Stomach smooth muscle (tissue), 2 donors: ENCODE measurements around the gene KXD1.
A peak's percentile ranks its signal among the peaks of the same experiment; 100 is the strongest.
"Not testable (repeated sequence)": the region's sequence is repeated elsewhere in the genome, so short reads cannot be mapped to it uniquely, and the experiment has no call there.

Experiments used
- H3K27ac ChIP-seq: one replicate; pipeline ENCODE4 v1.7.0; 2013; ENCODE audit warnings: mild to moderate bottlenecking, low read length, inconsistent platforms
- H3K27me3 ChIP-seq, 2 donors: one replicate each; pipeline ENCODE4 v1.7.0; 2013; ENCODE audit warnings: low read length in 2 of 2; ENCODE audit not compliant: insufficient read depth in 2 of 2, control insufficient read depth in 1 of 2
- H3K36me3 ChIP-seq, 2 donors: one replicate each; pipeline ENCODE4 v1.7.0; 2013; ENCODE audit warnings: low read length in 2 of 2; ENCODE audit not compliant: control insufficient read depth in 2 of 2, insufficient read depth in 2 of 2
- H3K4me1 ChIP-seq: one replicate; pipeline ENCODE4 v1.7.0; 2013; ENCODE audit warnings: low read length; ENCODE audit not compliant: control insufficient read depth, insufficient read depth
- H3K4me3 ChIP-seq, 2 donors: one replicate each; pipeline ENCODE4 v1.7.0; 2013; ENCODE audit warnings: low read length in 2 of 2
- H3K9ac ChIP-seq, 2 donors: one replicate each; pipeline ENCODE4 v1.7.0; 2013; ENCODE audit warnings: low read length in 2 of 2, mild to moderate bottlenecking in 1 of 2
- H3K9me3 ChIP-seq, 2 donors: one replicate each; pipeline ENCODE4 v1.7.0; 2013; ENCODE audit warnings: low read length in 2 of 2; ENCODE audit not compliant: control insufficient read depth in 2 of 2
- donor health status: healthy.
- donor health status: Pancreatic carcinoma.

KXD1 gene

GRCh38 chr19:18593367-18594095 lies 35.9 kb downstream of the KXD1 start:
- Histone ChIP-seq H3K27me3 (peaks cover 7 to 14% of the 10 kb centered on the region in 2 donors), H3K4me3 (peak overlapping the region in 1 of 2 donors; percentile 59), H3K9me3 (no peaks in the 10 kb centered on the region), H3K4me1 (peaks cover 31% of the 10 kb centered on the region), H3K36me3 (peaks cover 0 to 3% of the 10 kb centered on the region in 2 donors), H3K9ac (no peak overlapping the region), H3K27ac (no peak overlapping the region)

DNA sequence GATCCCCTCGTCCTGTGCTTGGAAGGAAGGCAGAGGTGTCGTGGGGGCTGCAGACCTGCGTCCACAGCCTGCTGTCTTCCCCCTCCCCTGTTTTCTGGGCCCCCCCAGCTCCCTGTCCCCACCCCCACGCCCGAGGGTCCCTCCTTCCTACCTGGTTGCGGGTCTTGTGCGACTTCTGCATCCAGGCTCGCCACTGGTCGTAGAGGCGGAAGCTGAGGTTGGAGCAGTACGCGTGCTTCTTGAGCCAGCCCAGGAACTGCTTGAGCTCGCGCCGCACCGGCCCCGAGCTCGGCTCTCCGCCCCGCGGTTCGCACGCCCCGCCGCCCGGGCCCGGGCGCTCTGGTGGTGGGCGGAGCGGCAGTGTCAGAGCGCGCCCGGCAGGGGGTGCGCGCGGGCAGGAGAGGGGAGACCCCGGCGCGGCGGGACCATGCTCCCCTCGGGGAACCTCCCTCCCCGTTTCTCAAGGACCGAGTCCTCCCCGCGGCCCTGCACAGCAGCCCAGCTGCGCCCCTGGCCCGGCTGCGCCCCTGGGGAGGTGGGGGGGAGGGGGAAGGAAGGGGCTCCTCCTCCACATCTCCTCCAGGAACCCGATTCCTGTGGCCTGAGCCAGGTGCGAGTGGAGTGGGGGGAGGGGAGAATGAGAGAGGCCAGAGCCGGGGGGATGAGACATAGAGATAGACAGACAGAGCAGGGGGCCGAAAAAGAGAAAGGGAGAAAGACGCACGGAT lies 36.6 kb downstream of the KXD1 start:
- Histone ChIP-seq H3K4me3 (peak overlapping the region; percentile 49 to 59), H3K4me1 (peaks cover 24% of the 10 kb centered on the region), H3K27ac (no peak overlapping the region), H3K27me3 (peaks cover 13 to 21% of the 10 kb centered on the region in 2 donors), H3K9me3 (no peaks in the 10 kb centered on the region), H3K36me3 (peaks cover 0 to 3% of the 10 kb centered on the region in 2 donors), H3K9ac (peak overlapping the region; percentile 55 to 57)

- H3K4me3 ChIP-seq: peak overlapping the region; percentile 49 to 59
- H3K9me3 ChIP-seq: no peaks in the 10 kb centered on the region
- peaks cover 19 to 27% of the 10 kb centered on the region in 2 donors for H3K27me3 ChIP-seq
- peak overlapping the region; percentile 55 to 57 for H3K9ac ChIP-seq
- H3K4me1 ChIP-seq: peaks cover 18% of the 10 kb centered on the region
- no peak overlapping the region for H3K27ac ChIP-seq
- peaks cover 0 to 3% of the 10 kb centered on the region in 2 donors for H3K36me3 ChIP-seq
Measured at GRCh38 chr19:18594824-18595373, 37.2 kb downstream of the KXD1 start.

DNA sequence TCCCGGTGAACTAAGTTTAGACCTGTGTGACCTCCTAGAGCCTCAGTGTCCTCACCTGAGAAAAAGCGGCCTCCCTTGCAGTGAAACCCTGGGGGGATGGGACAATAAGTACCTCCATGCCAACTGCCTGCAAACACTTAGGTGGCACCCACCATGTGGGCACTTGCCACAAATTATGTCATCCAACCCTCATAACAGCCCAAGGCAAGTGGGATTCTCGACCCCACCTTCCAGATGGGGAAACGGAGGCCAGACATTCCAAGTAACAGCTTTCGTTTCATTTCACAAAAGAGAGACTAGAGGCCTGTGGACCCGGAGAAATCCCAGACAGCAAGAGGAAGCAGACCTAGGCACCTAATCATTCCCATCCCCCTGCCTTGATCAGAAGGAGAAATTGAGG lies 37.8 kb downstream of the KXD1 start:
- Histone ChIP-seq H3K4me1 (peaks cover 12% of the 10 kb centered on the region), H3K9ac (peak overlapping the region in 1 of 2 donors; percentile 5), H3K27ac (no peak overlapping the region), H3K9me3 (no peaks in the 10 kb centered on the region), H3K36me3 (peaks cover 0 to 3% of the 10 kb centered on the region in 2 donors), H3K4me3 (no peak overlapping the region), H3K27me3 (peaks cover 20 to 28% of the 10 kb centered on the region in 2 donors)

DNA sequence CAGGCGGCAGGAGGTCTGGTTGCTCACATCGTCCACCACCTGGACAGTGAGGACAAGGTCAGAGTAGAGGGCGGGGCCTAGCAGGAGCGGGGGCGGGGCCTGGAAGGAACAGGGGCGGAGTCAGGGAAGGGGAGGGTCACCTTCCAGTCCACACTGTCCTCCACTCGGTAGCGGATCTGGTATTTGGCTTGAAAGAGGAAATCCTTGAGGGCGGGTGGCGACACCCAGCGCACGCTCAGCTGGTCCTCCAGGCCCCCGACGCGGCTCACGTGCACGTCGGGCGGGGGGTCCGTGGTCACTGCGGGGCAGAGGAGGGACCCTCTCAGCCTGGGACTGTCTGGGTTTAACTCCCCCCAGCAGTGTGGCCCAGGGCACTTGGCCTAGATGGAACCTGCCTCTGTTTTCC lies 39.1 kb downstream of the KXD1 start:
- no peak overlapping the region for H3K27ac ChIP-seq
- H3K9me3 ChIP-seq: no peaks in the 10 kb centered on the region
- peaks cover 11% of the 10 kb centered on the region for H3K4me1 ChIP-seq
- no peak overlapping the region for H3K4me3 ChIP-seq
- H3K27me3 ChIP-seq: peaks cover 21 to 28% of the 10 kb centered on the region in 2 donors
- no peaks in the 10 kb centered on the region for H3K36me3 ChIP-seq
- H3K9ac ChIP-seq: no peak overlapping the region

- H3K27me3 ChIP-seq: peaks cover 24 to 28% of the 10 kb centered on the region in 2 donors
- H3K36me3 ChIP-seq: no peaks in the 10 kb centered on the region
- H3K9ac ChIP-seq: no peak overlapping the region
- H3K4me3 ChIP-seq: no peak overlapping the region
- no peak overlapping the region for H3K27ac ChIP-seq
- peaks cover 11% of the 10 kb centered on the region for H3K4me1 ChIP-seq
- no peaks in the 10 kb centered on the region for H3K9me3 ChIP-seq
Measured at GRCh38 chr19:18597809-18598660, 40.4 kb downstream of the KXD1 start.

DNA sequence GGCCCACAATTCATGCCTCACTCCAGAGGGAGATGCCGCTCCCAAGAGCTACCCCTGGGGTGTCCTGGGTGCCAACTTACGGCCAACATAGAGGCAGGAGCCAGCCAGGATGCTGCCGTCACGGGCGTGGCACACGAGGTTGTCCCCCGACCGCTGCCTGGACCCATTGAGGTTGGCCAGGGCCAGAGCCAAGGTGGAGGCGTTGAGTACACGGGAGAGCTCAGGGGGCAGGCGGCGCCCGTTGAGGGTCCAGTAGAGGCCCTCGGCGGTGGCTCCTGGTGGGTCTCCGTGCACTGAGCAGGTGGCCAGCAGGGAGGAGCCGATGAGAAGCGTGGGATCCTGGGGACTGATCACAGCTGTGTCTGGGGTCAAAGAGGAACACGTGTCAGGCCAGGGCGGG lies 41.8 kb downstream of the KXD1 start:
- H3K36me3 ChIP-seq: no peaks in the 10 kb centered on the region
- no peak overlapping the region for H3K27ac ChIP-seq
- H3K27me3 ChIP-seq: peaks cover 27 to 35% of the 10 kb centered on the region in 2 donors
- H3K4me1 ChIP-seq: peaks cover 8% of the 10 kb centered on the region
- no peaks in the 10 kb centered on the region for H3K9me3 ChIP-seq
- H3K4me3 ChIP-seq: no peak overlapping the region
- no peak overlapping the region for H3K9ac ChIP-seq

DNA sequence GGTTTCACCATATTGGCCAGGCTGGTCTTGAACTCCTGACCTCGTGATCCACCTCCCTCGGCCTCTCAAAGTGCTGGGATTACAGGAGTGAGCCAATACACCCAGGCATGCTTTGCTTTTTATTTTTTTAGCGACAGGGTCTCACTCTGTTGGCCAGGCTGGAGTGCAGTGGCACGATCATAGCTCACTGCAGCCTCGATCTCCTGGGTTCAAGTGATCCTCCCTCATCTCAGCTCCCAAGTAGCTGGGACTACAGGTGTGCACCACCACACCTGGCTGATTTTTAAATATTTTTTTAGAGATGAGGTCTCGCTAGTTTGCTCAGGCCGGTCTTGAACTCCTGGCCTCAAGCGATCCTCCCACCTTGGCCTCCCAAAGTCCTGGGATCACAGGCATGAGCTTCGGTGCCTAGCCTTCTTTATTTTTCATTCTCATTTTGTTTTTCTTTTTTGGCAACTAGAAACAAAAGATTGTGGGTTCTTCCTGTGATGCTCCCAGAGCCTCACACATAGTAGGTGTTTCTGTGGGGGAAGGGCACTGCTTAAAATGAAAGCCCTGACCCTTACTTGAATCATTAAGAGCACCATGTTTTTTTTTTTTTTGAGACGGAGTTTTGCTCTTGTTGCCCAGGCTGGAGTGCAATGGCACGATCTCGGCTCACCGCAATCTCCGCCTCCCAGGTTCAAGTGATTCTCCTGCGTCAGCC lies 43.2 kb downstream of the KXD1 start:
- H3K36me3 ChIP-seq: not testable (repeated sequence)
- peaks cover 36 to 45% of the 10 kb centered on the region in 2 donors for H3K27me3 ChIP-seq

DNA sequence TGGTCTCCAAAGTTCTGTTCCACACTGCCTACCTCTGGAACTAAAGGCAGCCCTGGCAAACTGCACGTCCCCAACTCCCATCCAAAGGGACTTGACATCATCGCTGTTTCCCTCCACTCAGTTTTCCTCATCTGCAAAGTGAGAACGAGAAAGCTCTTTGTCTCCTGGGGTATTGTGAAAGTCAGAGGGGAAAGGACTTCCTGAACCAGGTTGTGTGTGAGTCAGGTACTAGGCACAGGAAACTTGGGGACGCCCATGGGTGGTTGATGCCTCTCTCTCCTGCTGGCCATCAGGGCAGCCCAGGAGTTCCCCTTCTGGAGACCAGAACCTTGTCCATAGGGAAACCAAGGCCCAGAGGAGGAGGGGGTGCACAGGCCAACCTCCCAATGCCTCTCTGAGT lies 44.2 kb downstream of the KXD1 start:
- H3K27me3 ChIP-seq: peaks cover 36 to 49% of the 10 kb centered on the region in 2 donors
- H3K4me3 ChIP-seq: no peak overlapping the region
- H3K27ac ChIP-seq: no peak overlapping the region

More for the DNA sequence above, 43.2 kb downstream of the KXD1 start:
- not testable (repeated sequence) for H3K27ac ChIP-seq, H3K4me3 ChIP-seq, H3K9me3 ChIP-seq, H3K9ac ChIP-seq, H3K4me1 ChIP-seq

More for the DNA sequence above, 44.2 kb downstream of the KXD1 start:
- no peak overlapping the region for H3K9ac ChIP-seq
- H3K36me3 ChIP-seq: no peaks in the 10 kb centered on the region
- H3K9me3 ChIP-seq: no peaks in the 10 kb centered on the region
- peaks cover 3% of the 10 kb centered on the region for H3K4me1 ChIP-seq
